Naive thymus-derived CD4-positive, alpha-beta T cell (primary cell): Measurements from ENCODE around the gene NRIP2. TPM values are rescaled to one million over a fixed set of nuclear protein-coding genes. Genes with fewer than 3 reads are reported as not detected.
A peak's percentile ranks its signal among the peaks of the same experiment; 100 is the strongest.

Experiments
- ATAC-seq: fragments of 150-1000 bp; cut with Tn5 transposase; 2 replicates; pipeline ENCODE4 v1.10.0; 2021; ENCODE audit warnings: mild to moderate bottlenecking, moderate library complexity
- CTCF ChIA-PET: fragments of 350-600 bp; sonication (Branson Sonifier 250); formaldehyde crosslinking; loops from one replicate; lab custom pipeline; 2021; ENCODE audit warnings: antibody characterized with exemption; lab: Charles Lee
- POLR2A ChIA-PET: fragments of 350-600 bp; sonication (Branson Sonifier 250); formaldehyde crosslinking; loops from one replicate; lab custom pipeline; 2021; ENCODE audit warnings: antibody characterized with exemption, inconsistent platforms; lab: Charles Lee
- DNase-seq, 9 donors: peaks; one replicate each; pipeline versions ENCODE4 v3.0.0 to v3.0.0-alpha.2; 2020 to 2022; ENCODE audit warnings: mixed read lengths in 1 of 9
- H3K27ac ChIP-seq: one replicate; pipeline ENCODE4 v1.7.0; 2013; ENCODE audit warnings: mild to moderate bottlenecking, low read depth, low read length, moderate library complexity
- H3K27me3 ChIP-seq, 2 donors: one replicate each; pipeline ENCODE4 v1.7.0; 2013; ENCODE audit warnings: low read length in 2 of 2, mild to moderate bottlenecking in 2 of 2, moderate library complexity in 2 of 2; ENCODE audit not compliant: control insufficient read depth in 2 of 2, insufficient read depth in 2 of 2
- H3K36me3 ChIP-seq, 3 experiments: 1 replicate in 2 of 3; 2 replicates in 1 of 3; pipeline ENCODE4 v1.7.0; 2013; ENCODE audit warnings: low read length in 3 of 3, mild to moderate bottlenecking in 3 of 3, moderate library complexity in 1 of 3; ENCODE audit not compliant: insufficient read depth in 3 of 3, control insufficient read depth in 2 of 3
- H3K4me1 ChIP-seq, 2 donors: one replicate each; pipeline ENCODE4 v1.7.0; 2013; ENCODE audit warnings: low read length in 2 of 2, mild to moderate bottlenecking in 2 of 2, moderate library complexity in 1 of 2; ENCODE audit not compliant: control insufficient read depth in 2 of 2, insufficient read depth in 2 of 2
- H3K4me3 ChIP-seq: 2 replicates; pipeline ENCODE4 v1.7.0; 2013; ENCODE audit warnings: mild to moderate bottlenecking, low read length
- H3K9me3 ChIP-seq, 3 experiments: 1 replicate in 2 of 3; 2 replicates in 1 of 3; pipeline ENCODE4 v1.7.0; 2013; ENCODE audit warnings: low read length in 3 of 3; ENCODE audit not compliant: control insufficient read depth in 2 of 3
- H3K27ac Mint-ChIP-seq, 9 donors: one replicate each; pipeline ENCODE4 v1.8.0; 2020 to 2022; ENCODE audit warnings: mixed read lengths in 9 of 9, mild to moderate bottlenecking in 8 of 9, moderate library complexity in 5 of 9, inconsistent platforms in 2 of 9
- H3K27me3 Mint-ChIP-seq, 5 donors: one replicate each; pipeline ENCODE4 v1.8.0; 2021 to 2022; ENCODE audit warnings: mixed read lengths in 5 of 5, mild to moderate bottlenecking in 1 of 5
- H3K36me3 Mint-ChIP-seq, 5 donors: one replicate each; pipeline ENCODE4 v1.8.0; 2020 to 2022; ENCODE audit warnings: mixed read lengths in 5 of 5, mild to moderate bottlenecking in 3 of 5, inconsistent platforms in 1 of 5
- H3K4me1 Mint-ChIP-seq, 7 donors: one replicate each; pipeline ENCODE4 v1.8.0; 2020 to 2022; ENCODE audit warnings: mixed read lengths in 7 of 7, mild to moderate bottlenecking in 3 of 7, inconsistent platforms in 1 of 7
- H3K4me3 Mint-ChIP-seq, 10 donors: one replicate each; pipeline ENCODE4 v1.8.0; 2020 to 2022; ENCODE audit warnings: mild to moderate bottlenecking in 10 of 10, mixed read lengths in 10 of 10, moderate library complexity in 6 of 10, inconsistent platforms in 2 of 10
- H3K9me3 Mint-ChIP-seq, 11 donors: one replicate each; pipeline ENCODE4 v1.8.0; 2020 to 2022; ENCODE audit warnings: mixed read lengths in 11 of 11, mild to moderate bottlenecking in 4 of 11, inconsistent platforms in 1 of 11, moderate library complexity in 1 of 11
- intact Hi-C, 2 donors: fragments of 100-400 bp; cut with micrococcal nuclease; formaldehyde crosslinking; loops; one replicate each; pipeline ENCODE4 v1.15.1; 2023
- polyA plus RNA-seq, 2 donors: library from polyadenylated mRNA; unstranded; fragments of 300-500 nt; fragmentation: Illumina TruSeq; gene quantifications; one replicate each; pipeline ENCODE4 v1.2.3, GENCODE V29; 2021
- total RNA-seq, 6 experiments: library from RNA in 5 of 6; stranded (reverse) in 5 of 6; gene quantifications; 1 replicate in 5 of 6; 2 replicates in 1 of 6; pipeline ENCODE4 v1.2.3 and lab custom pipeline; 2021 to 2026

NRIP2 gene
- total and polyA plus RNA-seq, 7 experiments from 2014 or later, result 1.6 to 2.0 TPM; not detected in 5

DNA sequence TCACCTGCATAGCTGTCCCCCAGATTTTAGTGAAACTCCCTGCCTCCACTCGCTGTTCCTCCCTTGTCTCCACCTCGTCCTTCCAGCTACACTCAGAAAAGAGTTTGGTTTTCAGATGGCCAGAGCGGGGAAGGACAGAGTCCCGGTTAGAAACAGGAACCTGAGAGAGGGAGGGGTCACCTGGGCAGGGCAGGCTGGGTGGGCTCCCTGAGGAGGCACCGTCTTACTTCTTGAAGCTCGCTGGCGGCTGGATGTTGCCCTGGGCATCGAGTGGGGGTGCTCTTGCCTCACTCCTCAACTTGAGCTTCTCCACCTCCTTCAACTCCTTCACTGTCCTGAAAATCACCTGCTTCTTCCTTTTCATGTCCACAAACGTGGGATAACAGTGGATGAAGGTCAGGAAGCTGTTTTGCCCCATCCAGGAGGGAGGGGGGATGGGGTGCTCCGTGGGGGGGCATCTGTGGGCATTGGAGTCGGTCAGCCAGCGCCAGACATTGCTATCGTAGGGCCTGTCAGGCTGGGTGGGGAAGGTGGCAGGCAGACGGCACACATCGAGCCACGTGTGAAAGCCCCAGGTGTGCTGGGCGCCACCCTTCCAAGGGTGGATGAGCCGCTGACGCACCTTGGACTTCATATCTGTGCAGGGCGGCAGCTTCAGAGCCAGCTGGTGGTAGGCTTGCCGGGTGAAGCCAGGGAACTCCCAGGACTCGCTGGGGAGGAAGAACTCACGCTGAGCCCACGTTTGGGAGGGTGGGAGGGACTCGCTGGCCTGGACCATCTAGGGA lies 20.0 kb upstream of the NRIP2 start:
- Mint-ChIP-seq H3K36me3 (peaks cover 0 to 18% (median 6%) of the 10 kb centered on the region in 5 donors), H3K27me3 (no peaks in the 10 kb centered on the region), H3K4me1 (peaks cover 0 to 5% (median 2%) of the 10 kb centered on the region in 7 donors), H3K9me3 (no peaks in the 10 kb centered on the region), H3K27ac (no peak overlapping the region), H3K4me3 (no peak overlapping the region)
- Histone ChIP-seq H3K4me3 (no peak overlapping the region), H3K27me3 (no peaks in the 10 kb centered on the region), H3K4me1 (no peaks in the 10 kb centered on the region), H3K36me3 (peaks cover 0 to 31% (median 0%) of the 10 kb centered on the region in 3 experiments), H3K9me3 (no peaks in the 10 kb centered on the region), H3K27ac (no peak overlapping the region)
- POLR2A ChIA-PET, result no interaction called here
- intact Hi-C loops, result no loop called here
- ATAC-seq (no peak), DNase-seq (no peak)
- CTCF ChIA-PET, result interaction anchor here (0.6 kb wide), 2 partner anchors 9 to 1725 kb away, joined by 3 read pairs; no protein-coding TSS in a partner anchor

- H3K27me3 ChIP-seq, result no peaks in the 10 kb centered on the region
- Mint-ChIP-seq H3K9me3 (no peaks in the 10 kb centered on the region), H3K4me3 (no peak overlapping the region), H3K36me3 (peaks cover 0 to 26% (median 6%) of the 10 kb centered on the region in 5 donors), H3K27ac (peak overlapping the region in 2 of 9 donors; percentile 33 to 43), H3K27me3 (no peaks in the 10 kb centered on the region), H3K4me1 (peaks cover 0 to 5% (median 2%) of the 10 kb centered on the region in 7 donors)
- ChIA-PET CTCF (no interaction called here), POLR2A (interaction anchor here (0.7 kb wide), 1 partner anchor 1396 kb away, joined by 4 read pairs; no protein-coding TSS in a partner anchor)
- no peak overlapping the region for H3K27ac ChIP-seq
- peak; percentile 74 for ATAC-seq
- intact Hi-C loops, result loop anchor here (1.0 to 2.0 kb wide), 2 partner anchors 91 to 187 kb away; no protein-coding TSS in a partner anchor
- peaks cover 0 to 34% (median 0%) of the 10 kb centered on the region in 3 experiments for H3K36me3 ChIP-seq
- no peaks in the 10 kb centered on the region for H3K4me1 ChIP-seq
- no peak overlapping the region for H3K4me3 ChIP-seq
- no peaks in the 10 kb centered on the region for H3K9me3 ChIP-seq
- DNase-seq, result peak in 7 of 9 donors; percentile 12 to 56 (median 25)
These were observed 18.8 kb upstream of the NRIP2 start for GRCh38 chr12:2853626-2854025.

DNA sequence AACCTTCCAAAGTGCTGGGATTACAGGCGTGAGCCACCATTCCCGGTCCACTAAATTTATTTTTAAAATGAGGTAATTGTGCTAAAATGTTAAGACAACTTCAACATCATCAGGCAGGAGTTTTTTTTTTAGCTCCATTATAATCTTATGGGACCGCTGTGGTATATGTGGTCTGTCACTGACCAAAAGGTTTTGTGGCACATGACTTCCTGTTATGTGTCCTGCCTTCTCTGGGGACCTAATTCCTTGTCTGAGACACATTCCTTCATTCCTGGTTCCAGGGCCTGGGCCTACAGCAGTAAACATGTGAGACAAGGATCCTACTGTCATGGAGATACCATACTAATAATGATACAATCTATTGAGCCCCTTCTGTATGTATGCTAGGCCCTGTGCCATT lies 17.1 kb upstream of the NRIP2 start:
- Histone ChIP-seq H3K4me1 (no peaks in the 10 kb centered on the region), H3K27me3 (no peaks in the 10 kb centered on the region), H3K4me3 (no peak overlapping the region), H3K36me3 (peaks cover 0 to 27% (median 0%) of the 10 kb centered on the region in 3 experiments), H3K27ac (no peak overlapping the region), H3K9me3 (no peaks in the 10 kb centered on the region)
- no peak for ATAC-seq
- intact Hi-C loops, result loop anchor here in 1 of 2 donors (2.0 kb wide), 1 partner anchor 189 kb away; no protein-coding TSS in a partner anchor
- H3K27me3 Mint-ChIP-seq, result no peaks in the 10 kb centered on the region
- peak overlapping the region in 2 of 9 donors; percentile 28 to 85 for H3K27ac Mint-ChIP-seq
- no peaks in the 10 kb centered on the region for H3K9me3 Mint-ChIP-seq
- no peak for DNase-seq
- H3K4me1 Mint-ChIP-seq, result peaks cover 0 to 11% (median 3%) of the 10 kb centered on the region in 7 donors
- POLR2A ChIA-PET, result no interaction called here
- CTCF ChIA-PET, result no interaction called here
- peaks cover 0 to 40% (median 11%) of the 10 kb centered on the region in 5 donors for H3K36me3 Mint-ChIP-seq
- no peak overlapping the region for H3K4me3 Mint-ChIP-seq

DNA sequence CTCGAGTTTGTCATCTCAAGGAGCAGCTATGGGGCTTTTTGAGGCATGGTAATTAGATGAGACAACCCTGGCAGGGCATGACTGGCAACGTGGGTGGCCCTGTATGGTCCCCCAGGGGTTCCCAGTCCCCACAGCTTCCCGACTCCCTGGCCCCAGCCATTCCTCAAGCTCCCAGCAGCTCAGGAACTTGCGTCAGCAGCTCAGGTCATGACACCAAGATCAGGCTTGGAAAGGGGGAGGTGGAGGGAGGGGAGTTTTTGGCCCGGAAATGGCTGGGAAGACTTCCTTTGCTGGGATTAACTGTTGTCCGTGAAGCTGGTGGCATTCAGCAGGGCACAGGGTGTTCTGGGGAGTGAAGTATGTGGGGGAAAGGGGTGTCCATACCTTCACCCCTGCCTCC lies 10.4 kb upstream of the NRIP2 start:
- H3K27me3 Mint-ChIP-seq, result no peaks in the 10 kb centered on the region
- H3K36me3 ChIP-seq, result peaks cover 0 to 64% (median 0%) of the 10 kb centered on the region in 3 experiments
- no peak overlapping the region for H3K4me3 ChIP-seq
- ATAC-seq (no peak), DNase-seq (no peak)
- POLR2A ChIA-PET, result interaction anchor here (0.7 to 0.9 kb wide), 2 partner anchors 8 to 194 kb away, joined by 3 read pairs; no protein-coding TSS in a partner anchor
- no peaks in the 10 kb centered on the region for H3K9me3 ChIP-seq
- CTCF ChIA-PET, result interaction anchor here (0.8 kb wide), 1 partner anchor 99 kb away, joined by 7 read pairs; no protein-coding TSS in a partner anchor
- no peak overlapping the region for H3K27ac Mint-ChIP-seq
- no peaks in the 10 kb centered on the region for H3K9me3 Mint-ChIP-seq
- H3K4me1 ChIP-seq, result no peaks in the 10 kb centered on the region
- H3K4me3 Mint-ChIP-seq, result no peak overlapping the region
- intact Hi-C loops, result no loop called here
- H3K36me3 Mint-ChIP-seq, result peaks cover 5 to 52% (median 11%) of the 10 kb centered on the region in 5 donors
- no peaks in the 10 kb centered on the region for H3K27me3 ChIP-seq
- peaks cover 0 to 6% (median 0%) of the 10 kb centered on the region in 7 donors for H3K4me1 Mint-ChIP-seq
- H3K27ac ChIP-seq, result no peak overlapping the region

DNA sequence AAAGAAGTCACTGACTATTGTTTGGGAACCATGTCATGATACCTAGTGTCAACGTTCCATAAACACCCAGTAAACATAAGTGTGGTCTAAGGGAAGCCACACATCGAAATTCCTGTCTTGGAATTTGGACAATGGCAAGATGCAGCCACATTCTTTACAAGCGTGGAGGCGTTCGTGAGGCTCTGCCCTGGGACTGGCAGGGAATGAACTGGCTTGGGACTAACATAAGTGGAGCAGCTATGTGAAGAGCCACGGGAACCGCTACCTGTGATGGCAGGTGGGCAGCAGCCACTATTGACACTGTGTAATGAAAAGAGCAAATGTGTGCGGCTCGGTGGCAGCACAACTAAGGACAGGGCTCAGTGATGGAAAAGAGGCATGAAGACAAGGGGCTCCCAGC lies 10.0 kb upstream of the NRIP2 start:
- DNase-seq (no peak), ATAC-seq (no peak)
- peaks cover 0 to 7% (median 0%) of the 10 kb centered on the region in 7 donors for H3K4me1 Mint-ChIP-seq
- peaks cover 0 to 68% (median 0%) of the 10 kb centered on the region in 3 experiments for H3K36me3 ChIP-seq
- H3K4me1 ChIP-seq, result no peaks in the 10 kb centered on the region
- CTCF ChIA-PET, result interaction anchor here (0.8 kb wide), 1 partner anchor 99 kb away, joined by 7 read pairs; no protein-coding TSS in a partner anchor
- no peak overlapping the region for H3K27ac ChIP-seq
- H3K4me3 ChIP-seq, result no peak overlapping the region
- no peaks in the 10 kb centered on the region for H3K9me3 ChIP-seq
- POLR2A ChIA-PET, result interaction anchor here (0.9 kb wide), 1 partner anchor 8 kb away, joined by 3 read pairs; no protein-coding TSS in a partner anchor
- H3K27ac Mint-ChIP-seq, result no peak overlapping the region
- intact Hi-C loops, result no loop called here
- no peaks in the 10 kb centered on the region for H3K27me3 ChIP-seq
- no peaks in the 10 kb centered on the region for H3K27me3 Mint-ChIP-seq
- H3K4me3 Mint-ChIP-seq, result no peak overlapping the region
- peaks cover 5 to 53% (median 13%) of the 10 kb centered on the region in 5 donors for H3K36me3 Mint-ChIP-seq
- no peaks in the 10 kb centered on the region for H3K9me3 Mint-ChIP-seq

DNA sequence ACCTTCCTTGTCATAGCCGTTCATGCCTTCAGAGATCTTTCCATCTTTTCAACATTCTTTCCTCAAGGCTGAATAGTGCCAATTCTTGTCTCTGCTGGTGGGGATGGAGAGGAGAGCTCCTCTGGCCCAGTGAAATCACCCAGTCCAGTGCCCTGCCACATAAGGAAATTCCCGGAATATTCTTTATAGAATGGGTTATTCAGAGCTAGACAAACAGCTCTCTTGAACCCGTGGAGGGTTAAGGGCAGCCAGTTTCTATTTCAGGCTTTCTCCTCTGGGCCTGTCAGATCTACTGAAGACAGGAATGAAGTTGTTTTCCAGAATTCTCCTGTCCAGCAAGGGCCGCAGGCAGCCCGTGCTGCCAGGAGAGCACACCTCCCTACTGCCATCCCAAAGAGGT lies 8.1 kb upstream of the NRIP2 start:
- Mint-ChIP-seq H3K4me1 (peaks cover 0 to 7% (median 0%) of the 10 kb centered on the region in 7 donors), H3K27me3 (no peaks in the 10 kb centered on the region), H3K9me3 (no peaks in the 10 kb centered on the region), H3K4me3 (no peak overlapping the region), H3K27ac (no peak overlapping the region), H3K36me3 (peaks cover 5 to 57% (median 24%) of the 10 kb centered on the region in 5 donors)
- Histone ChIP-seq H3K27me3 (no peaks in the 10 kb centered on the region), H3K9me3 (no peaks in the 10 kb centered on the region), H3K4me3 (no peak overlapping the region), H3K36me3 (peaks cover 0 to 69% (median 6%) of the 10 kb centered on the region in 3 experiments), H3K4me1 (no peaks in the 10 kb centered on the region), H3K27ac (no peak overlapping the region)
- no peak for ATAC-seq
- POLR2A ChIA-PET, result no interaction called here
- no peak for DNase-seq
- CTCF ChIA-PET, result no interaction called here
- intact Hi-C loops, result no loop called here
